Upper lobe of left lung (tissue), 4 donors: Measurements from ENCODE around the gene MYOM3.

Experiments used
- EP300 ChIP-seq, 4 donors: sonication (generic); formaldehyde crosslinking; IDR thresholded peaks; one replicate each; pipeline ENCODE4 v1.5.1; 2017; ENCODE audit warnings: antibody characterized with exemption in 4 of 4, control low read depth in 2 of 4
- POLR2A ChIP-seq, 4 donors: fragments of 450-650 bp; IDR thresholded peaks; one replicate each; pipeline ENCODE4 v1.5.1; 2016 to 2017; ENCODE audit warnings: antibody characterized with exemption in 4 of 4, mild to moderate bottlenecking in 2 of 4
- POLR2AphosphoS5 ChIP-seq, 2 donors: sonication (generic); formaldehyde crosslinking; IDR thresholded peaks; one replicate each; pipeline ENCODE4 v1.5.1; 2017; ENCODE audit warnings: antibody characterized with exemption in 2 of 2
- TF ChIP-seq, protein P1 (sequence below), 6 experiments: fragments of 450-650 bp in 4 of 6; fragments of 200-600 bp in 2 of 6; sonication (generic) in 2 of 6; IDR thresholded peaks; one replicate each; pipeline ENCODE4 v1.5.1; 2016 to 2019; ENCODE audit warnings: antibody characterized with exemption in 6 of 6

DNA sequence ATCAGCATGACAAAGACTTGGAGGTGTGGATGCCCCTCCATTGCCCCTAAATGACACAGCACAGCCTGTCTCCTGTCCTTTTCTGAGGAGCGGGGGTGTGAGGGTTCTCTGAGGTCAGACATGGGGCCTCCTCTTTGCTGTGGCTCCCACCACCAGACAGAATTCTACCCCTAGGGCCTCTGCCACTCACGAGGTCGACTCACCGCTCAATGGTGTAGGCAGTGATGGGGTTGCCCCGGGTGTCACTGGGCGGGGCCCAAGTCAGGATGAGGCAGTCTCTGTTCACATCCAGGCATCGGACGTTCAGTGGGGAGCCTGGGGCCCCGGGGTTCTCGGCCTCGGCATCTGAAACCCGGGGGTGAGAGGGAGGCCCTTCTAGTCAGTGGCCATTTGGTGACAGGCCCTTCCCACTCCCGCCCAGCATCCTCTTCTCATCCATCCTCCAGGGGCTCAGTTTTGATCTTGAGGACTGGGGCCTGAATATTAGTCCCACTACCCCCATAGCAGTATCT lies 19.9 kb downstream of the MYOM3 start:
- TF ChIP-seq, protein P1, sequence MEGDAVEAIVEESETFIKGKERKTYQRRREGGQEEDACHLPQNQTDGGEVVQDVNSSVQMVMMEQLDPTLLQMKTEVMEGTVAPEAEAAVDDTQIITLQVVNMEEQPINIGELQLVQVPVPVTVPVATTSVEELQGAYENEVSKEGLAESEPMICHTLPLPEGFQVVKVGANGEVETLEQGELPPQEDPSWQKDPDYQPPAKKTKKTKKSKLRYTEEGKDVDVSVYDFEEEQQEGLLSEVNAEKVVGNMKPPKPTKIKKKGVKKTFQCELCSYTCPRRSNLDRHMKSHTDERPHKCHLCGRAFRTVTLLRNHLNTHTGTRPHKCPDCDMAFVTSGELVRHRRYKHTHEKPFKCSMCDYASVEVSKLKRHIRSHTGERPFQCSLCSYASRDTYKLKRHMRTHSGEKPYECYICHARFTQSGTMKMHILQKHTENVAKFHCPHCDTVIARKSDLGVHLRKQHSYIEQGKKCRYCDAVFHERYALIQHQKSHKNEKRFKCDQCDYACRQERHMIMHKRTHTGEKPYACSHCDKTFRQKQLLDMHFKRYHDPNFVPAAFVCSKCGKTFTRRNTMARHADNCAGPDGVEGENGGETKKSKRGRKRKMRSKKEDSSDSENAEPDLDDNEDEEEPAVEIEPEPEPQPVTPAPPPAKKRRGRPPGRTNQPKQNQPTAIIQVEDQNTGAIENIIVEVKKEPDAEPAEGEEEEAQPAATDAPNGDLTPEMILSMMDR (IDR thresholded peaks at IDR 0.05), result no peak
- TF ChIP-seq POLR2A (IDR thresholded peaks at IDR 0.05), result no peak
- no peak for TF ChIP-seq POLR2AphosphoS5 (IDR thresholded peaks at IDR 0.05)
- TF ChIP-seq EP300 (IDR thresholded peaks at IDR 0.05), result no peak
